ENCODE measurements around the gene MKRN1.
"Not testable (repeated sequence)": the region's sequence is repeated elsewhere in the genome, so short reads cannot be mapped to it uniquely, and the experiment has no call there.

MKRN1 gene, protein sequence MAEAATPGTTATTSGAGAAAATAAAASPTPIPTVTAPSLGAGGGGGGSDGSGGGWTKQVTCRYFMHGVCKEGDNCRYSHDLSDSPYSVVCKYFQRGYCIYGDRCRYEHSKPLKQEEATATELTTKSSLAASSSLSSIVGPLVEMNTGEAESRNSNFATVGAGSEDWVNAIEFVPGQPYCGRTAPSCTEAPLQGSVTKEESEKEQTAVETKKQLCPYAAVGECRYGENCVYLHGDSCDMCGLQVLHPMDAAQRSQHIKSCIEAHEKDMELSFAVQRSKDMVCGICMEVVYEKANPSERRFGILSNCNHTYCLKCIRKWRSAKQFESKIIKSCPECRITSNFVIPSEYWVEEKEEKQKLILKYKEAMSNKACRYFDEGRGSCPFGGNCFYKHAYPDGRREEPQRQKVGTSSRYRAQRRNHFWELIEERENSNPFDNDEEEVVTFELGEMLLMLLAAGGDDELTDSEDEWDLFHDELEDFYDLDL

GRCh38 chr7:140479062-140479738 is at the start of gene MKRN1:
Gene MKRN1 (minus strand): TSS chr7:140479505. CDS start chr7:140479344, 161 bp downstream.
- peak; percentile 79 for FAIRE-seq
- DNase-seq (ENCODE audit: low spot score), result peak; percentile 87

GRCh38 chr7:140526787-140527664 is 47.7 kb upstream of the MKRN1 start:
- DNase-seq (ENCODE audit: low spot score) (no peak), FAIRE-seq (no peak)

GRCh38 chr7:140526214-140526613 is 46.9 kb upstream of the MKRN1 start:
- FAIRE-seq (no peak), DNase-seq (ENCODE audit: low spot score) (no peak)

DNA sequence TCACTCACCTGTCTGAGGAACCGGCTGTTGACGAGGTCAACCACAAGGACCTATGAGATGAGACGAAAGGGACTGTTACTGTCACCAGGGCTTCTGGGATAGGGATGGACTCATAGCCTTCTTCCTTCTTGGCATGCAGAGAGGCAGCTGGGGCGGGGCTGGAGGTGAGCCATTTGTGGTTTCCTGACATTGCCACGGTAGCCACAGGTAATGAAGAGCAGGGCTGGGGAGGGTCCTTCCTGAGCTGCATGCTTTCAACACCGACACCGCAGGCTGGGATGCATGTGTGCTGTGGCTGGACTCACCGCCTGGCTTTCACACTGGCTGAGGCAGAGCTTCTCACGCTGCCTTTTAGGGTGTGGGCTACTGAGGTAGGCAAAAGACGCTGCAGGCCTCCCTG is 46.4 kb upstream of the MKRN1 start:
- peak; percentile 21 for DNase-seq (ENCODE audit: low spot score)
- no peak for FAIRE-seq

DNA sequence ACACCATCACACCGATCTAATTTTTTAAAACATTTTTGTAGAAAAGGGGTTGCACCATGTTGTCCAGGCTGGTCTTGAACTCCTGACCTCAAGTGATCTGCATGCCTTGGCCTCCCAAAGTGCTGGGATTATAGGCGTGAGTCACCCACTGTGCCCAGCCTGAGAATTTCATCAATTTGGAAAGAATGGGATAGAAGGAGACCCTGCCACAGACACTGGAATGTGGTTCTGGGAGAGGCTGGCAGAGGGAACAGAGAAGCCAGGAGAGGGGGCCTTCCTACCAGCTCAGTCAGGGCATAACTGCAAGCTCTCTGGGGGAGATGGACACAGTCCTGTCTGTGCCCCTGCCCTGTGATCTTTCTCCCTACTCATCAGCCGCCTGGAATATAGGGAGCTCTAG is 42.1 kb upstream of the MKRN1 start:
- DNase-seq (ENCODE audit: low spot score), result no peak
- FAIRE-seq, result no peak

GRCh38 chr7:140519007-140519399 is 39.7 kb upstream of the MKRN1 start:
- DNase-seq (ENCODE audit: low spot score) (no peak), FAIRE-seq (no peak)

DNA sequence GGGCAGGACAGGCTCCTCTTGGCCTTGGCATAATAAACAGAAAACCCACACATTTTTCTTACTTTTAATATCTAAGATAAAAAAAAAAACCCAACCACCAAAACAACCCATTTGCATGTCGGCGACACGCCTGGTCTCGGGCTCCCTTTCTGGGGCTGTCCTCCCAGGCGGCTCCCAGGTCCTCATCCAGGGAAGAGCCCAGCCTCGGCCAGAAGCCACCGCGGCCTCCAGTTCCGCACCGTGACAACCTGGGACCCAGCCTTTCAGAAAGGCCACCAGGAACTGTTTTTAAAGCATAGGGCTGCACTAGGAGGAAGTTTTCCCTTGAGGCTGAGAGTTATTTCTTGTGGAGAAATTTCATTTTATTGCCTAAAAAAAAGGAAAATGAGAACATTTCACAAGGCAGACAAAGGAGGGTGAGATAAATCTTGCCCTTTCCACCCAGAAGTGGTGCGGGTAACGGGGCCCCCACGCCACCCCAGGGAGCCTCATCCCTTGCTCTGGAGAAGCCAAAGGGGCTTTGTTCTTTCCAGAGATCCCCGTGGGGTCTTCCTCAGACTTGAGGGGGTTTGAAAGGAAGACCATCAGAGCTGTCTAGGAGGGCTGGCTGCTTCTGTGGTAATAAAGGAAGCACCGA is 39.2 kb upstream of the MKRN1 start:
- FAIRE-seq, result no peak
- DNase-seq (ENCODE audit: low spot score), result no peak

GRCh38 chr7:140517546-140518369 is 38.5 kb upstream of the MKRN1 start:
- DNase-seq (ENCODE audit: low spot score) (peak; percentile 82), FAIRE-seq (peak; percentile 72)

DNA sequence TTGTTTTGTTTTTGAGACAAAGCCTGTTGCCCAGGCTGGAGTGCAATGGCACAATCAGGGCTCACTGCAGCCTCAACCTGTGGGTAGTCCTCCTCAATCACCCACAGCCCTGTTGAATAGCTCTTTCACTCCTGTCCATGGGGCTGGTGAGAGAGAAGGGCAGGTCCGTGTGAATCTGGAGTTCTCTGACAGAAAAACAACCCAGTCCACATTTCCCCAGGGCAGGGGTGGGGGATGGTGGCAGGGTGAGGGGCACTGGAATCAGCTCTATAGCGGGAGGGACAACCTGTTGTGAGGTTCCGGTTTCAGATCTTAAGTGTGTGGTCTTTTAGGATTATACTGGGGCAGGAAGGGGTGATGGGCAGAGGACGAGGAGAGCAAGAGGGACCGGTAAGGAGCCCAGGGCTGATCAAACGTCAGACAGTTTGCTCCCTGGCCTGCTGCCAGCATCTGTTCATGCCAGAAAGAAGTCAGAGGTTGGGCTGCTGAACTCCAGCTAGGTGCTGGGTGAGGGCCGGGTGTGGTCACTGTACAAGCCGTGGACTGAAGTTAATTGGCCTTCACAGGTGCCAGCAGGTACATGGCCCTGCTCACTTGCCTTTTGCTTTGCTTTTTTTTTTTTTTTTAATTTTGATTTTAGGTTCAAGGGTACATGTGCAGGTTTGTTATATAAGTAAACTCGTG is 33.2 kb upstream of the MKRN1 start:
- FAIRE-seq (no peak), DNase-seq (ENCODE audit: low spot score) (no peak)

GRCh38 chr7:140509789-140510188 is 30.5 kb upstream of the MKRN1 start:
- FAIRE-seq, result no peak
- DNase-seq (ENCODE audit: low spot score), result no peak

DNA sequence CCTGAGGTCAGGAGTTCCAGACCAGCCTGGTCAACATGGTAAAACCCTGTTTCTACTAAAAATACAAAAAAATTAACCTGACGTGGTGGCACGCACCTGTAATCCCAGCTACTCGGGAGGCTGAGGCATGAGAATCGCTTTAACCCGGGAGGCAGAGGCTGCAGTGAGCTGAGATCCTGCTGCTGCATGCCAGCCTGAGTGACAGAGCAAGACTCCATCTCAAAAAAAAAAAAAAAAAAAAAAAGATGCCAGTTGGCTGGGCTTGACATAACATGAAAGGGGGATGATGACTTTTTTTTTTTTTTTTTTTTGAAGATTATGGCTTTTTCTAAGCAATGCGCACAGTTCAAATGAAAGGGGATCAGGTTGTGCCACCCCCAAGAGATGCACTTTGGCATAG is 28.3 kb upstream of the MKRN1 start:
- DNase-seq (ENCODE audit: low spot score); FAIRE-seq: not testable (repeated sequence)

DNA sequence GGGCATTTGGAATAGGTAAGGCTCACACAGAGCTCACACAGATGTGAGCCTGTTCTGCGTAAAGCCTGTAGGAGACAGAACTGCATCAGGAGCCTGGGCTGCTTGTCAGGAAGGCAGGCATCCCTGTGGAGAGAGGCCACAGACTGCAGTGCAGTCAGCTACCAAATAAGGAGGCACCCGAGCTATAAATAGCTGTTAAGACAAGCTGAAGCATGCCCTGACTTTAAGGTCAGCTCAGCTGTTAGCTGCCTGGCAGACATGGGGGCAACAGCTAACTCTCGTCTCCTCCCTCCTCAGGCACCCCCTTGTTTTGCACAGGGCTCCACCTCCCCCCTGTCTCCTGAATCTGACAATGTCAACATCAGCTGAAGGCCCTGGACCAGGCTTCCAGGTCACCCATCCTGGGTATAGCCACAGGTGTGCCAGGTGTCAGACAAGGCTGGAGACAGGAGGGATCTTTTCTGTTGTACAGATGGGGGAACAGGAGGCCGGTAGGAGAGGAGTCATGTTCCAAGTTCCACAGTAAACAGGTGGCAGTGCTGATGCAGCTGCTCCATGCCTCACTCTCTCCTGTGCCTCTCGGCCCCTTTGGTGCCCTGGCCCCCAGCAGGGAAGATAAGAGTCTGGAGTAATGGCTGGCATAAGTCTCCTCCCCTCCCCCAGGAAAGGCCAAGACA is 27.6 kb upstream of the MKRN1 start:
- FAIRE-seq (no peak), DNase-seq (ENCODE audit: low spot score) (no peak)

- FAIRE-seq (no peak), DNase-seq (ENCODE audit: low spot score) (no peak)
Observed at GRCh38 chr7:140501966-140502365, 22.7 kb upstream of the MKRN1 start.

DNA sequence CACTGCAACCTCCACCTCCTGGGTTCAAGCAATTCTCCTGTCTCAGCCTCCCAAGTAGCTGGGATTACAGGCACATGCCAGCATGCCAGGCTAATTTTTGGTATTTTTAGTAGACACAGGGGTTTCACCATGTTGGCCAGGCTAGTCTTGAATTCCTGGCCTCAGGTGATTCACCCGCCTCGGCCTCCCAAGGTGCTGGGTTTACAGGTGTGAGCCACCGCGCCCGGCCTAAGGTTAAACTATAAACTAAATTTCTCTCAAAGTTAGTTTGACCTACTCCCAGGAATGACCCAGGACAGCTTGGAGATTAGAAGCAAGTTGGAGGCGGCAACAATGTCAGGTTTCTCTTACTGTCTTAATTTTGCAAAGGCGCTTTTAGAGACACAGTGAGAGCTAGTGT is 18.5 kb upstream of the MKRN1 start:
- DNase-seq (ENCODE audit: low spot score); FAIRE-seq: not testable (repeated sequence)

- DNase-seq (ENCODE audit: low spot score) (no peak), FAIRE-seq (no peak)
Observed at GRCh38 chr7:140497241-140497769, 18.0 kb upstream of the MKRN1 start.

DNA sequence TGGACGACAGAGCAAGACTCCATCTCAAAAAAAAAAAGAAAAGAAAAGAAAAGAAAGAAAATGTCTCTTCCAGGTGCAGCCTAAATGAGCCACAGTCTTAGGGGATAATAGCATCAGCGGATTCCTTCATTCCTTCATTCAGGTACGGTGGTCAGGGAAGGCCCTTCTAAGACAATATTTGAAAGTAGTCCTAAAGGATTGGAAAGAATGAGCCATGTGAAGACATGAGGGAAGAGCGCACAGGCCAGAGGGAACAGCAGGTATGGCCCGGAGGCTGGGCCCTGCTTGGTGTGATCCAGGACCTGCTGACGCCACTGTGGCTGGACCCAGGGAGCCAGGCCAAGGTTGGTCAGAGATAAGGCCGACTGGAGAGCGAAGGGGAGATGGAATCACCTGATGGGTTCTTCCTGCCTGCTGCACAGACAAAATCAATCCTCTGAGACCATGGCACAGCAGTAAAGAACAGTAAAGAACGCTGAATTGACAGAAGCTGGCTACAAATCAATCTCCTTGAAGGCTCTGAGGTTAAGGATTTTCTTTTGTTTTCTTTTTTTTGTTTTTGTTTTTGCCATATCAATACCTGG is 16.3 kb upstream of the MKRN1 start:
- FAIRE-seq (no peak), DNase-seq (ENCODE audit: low spot score) (no peak)

DNA sequence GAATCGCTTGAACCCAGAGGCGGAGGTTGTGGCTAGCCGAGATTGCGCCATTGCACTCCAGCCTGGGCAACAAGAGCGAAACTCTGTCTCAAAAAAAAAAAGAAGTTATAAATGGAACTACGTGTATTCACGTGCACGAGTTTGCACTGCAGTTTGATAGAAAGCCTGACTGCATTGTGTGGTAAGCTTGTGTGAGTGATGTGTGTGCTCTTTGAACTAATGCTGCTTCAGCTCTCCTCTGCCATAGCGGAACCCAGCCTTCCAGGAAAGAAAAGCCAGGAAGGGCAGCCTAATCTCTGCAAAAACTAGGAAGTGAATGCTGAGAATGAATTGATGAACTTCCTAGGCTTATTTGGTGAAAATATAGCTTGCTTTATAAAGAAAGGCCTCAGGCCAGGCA is 15.6 kb upstream of the MKRN1 start:
- FAIRE-seq (no peak), DNase-seq (ENCODE audit: low spot score) (no peak)

GRCh38 chr7:140489026-140489359 is 9.7 kb upstream of the MKRN1 start:
- FAIRE-seq, result no peak
- DNase-seq (ENCODE audit: low spot score), result no peak

Data from RCC 7860 (cell line).